Measurements from ENCODE around the gene PRDM11. TPM values are rescaled to one million over a fixed set of nuclear protein-coding genes. Genes with fewer than 3 reads are reported as not detected.

Gene PRDM11
- total and polyA plus RNA-seq, 10 donors = 1.7 to 24.3 (median 15.3) TPM

DNA sequence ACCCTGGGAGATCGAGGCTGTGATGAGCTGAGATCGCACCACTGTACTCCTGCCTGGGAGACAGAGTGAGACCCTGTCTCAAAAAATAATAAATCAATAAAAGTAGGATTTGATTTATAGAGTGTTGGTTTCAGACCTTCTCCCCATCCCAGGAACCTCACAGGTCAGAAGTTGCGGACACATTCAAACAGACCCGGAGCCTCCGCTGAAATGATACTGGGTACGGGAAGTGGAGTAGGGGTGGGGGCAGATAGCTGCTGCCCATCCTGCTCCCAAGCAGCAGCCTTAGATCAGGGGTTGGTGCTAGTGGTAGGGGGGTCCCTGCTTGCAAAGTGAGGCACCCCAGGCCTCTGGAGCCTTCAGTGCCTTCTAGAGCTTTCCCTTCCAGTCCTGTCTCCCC is 7.8 kb downstream of the PRDM11 start:
- Histone ChIP-seq H3K27ac (peak overlapping the region in 2 of 8 donors; percentile 13 to 59), H3K4me1 (peaks cover 0 to 81% (median 29%) of the 10 kb centered on the region in 6 donors), H3K9me3 (no peaks in the 10 kb centered on the region), H3K4me3 (no peak overlapping the region), H3K27me3 (replicated peaks in 1 of 7) (no peaks in the 10 kb centered on the region), H3K36me3 (peaks cover 0 to 6% (median 0%) of the 10 kb centered on the region in 6 donors)
- TF ChIP-seq POLR2A (IDR thresholded peaks at IDR 0.05) (no peak), POLR2AphosphoS5 (IDR thresholded peaks at IDR 0.05) (no peak)
- TF ChIP-seq, protein P1, sequence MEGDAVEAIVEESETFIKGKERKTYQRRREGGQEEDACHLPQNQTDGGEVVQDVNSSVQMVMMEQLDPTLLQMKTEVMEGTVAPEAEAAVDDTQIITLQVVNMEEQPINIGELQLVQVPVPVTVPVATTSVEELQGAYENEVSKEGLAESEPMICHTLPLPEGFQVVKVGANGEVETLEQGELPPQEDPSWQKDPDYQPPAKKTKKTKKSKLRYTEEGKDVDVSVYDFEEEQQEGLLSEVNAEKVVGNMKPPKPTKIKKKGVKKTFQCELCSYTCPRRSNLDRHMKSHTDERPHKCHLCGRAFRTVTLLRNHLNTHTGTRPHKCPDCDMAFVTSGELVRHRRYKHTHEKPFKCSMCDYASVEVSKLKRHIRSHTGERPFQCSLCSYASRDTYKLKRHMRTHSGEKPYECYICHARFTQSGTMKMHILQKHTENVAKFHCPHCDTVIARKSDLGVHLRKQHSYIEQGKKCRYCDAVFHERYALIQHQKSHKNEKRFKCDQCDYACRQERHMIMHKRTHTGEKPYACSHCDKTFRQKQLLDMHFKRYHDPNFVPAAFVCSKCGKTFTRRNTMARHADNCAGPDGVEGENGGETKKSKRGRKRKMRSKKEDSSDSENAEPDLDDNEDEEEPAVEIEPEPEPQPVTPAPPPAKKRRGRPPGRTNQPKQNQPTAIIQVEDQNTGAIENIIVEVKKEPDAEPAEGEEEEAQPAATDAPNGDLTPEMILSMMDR (IDR thresholded peaks at IDR 0.05 in 8 of 11, conservative IDR thresholded peaks at IDR 0.05 in 3 of 11) = no peak
- DNase-seq = peak; percentile 35
- 86 to 98% (median 96%) methylated on average over 6 of the region's 6 CpGs for WGBS, 5 donors
- intact Hi-C loops (cut with DNase I; ENCODE audit: low total_unique reads) = no loop called here

DNA sequence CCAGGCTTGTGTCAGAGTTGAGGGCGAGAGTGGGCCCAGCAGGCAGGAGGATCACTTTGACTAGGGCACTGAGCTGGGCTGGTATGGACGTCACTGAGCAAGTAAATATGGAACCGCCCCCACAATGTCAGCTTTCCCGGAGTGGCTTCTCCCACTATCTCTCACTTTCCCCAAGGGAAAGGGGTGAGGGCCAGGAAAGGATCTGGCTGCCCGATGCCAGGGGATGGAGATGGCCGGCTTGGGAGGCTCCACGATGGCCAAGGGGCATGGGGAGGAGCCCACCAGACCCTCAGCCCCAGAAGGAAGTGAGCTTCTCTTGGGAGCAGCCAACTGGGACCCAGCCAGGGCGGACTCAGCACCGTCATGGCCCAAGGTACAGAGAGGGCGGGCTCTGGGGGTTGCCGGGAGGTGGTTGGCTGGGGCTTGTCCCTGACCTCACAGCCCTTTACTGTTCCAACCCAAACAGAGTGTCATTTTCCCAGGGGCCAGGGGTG is 8.7 kb downstream of the PRDM11 start:
- H3K4me3 ChIP-seq = no peak overlapping the region
- WGBS, 5 donors = 61 to 79% (median 73%) methylated on average over 11 of the region's 11 CpGs
- peaks cover 0 to 6% (median 0%) of the 10 kb centered on the region in 6 donors for H3K36me3 ChIP-seq
- peak; percentile 51 for DNase-seq
- intact Hi-C loops (cut with DNase I; ENCODE audit: low total_unique reads) = no loop called here
- no peaks in the 10 kb centered on the region for H3K27me3 ChIP-seq (replicated peaks in 1 of 7)
- no peaks in the 10 kb centered on the region for H3K9me3 ChIP-seq
- TF ChIP-seq POLR2AphosphoS5 (IDR thresholded peaks at IDR 0.05) (peak in 2 of 3 donors; percentile 7 to 29), POLR2A (IDR thresholded peaks at IDR 0.05) (no peak)
- TF ChIP-seq, protein P1 (IDR thresholded peaks at IDR 0.05 in 8 of 11, conservative IDR thresholded peaks at IDR 0.05 in 3 of 11) = no peak
- peak overlapping the region in 4 of 8 donors; percentile 13 to 59 (median 46) for H3K27ac ChIP-seq
- peaks cover 0 to 83% (median 33%) of the 10 kb centered on the region in 6 donors for H3K4me1 ChIP-seq

DNA sequence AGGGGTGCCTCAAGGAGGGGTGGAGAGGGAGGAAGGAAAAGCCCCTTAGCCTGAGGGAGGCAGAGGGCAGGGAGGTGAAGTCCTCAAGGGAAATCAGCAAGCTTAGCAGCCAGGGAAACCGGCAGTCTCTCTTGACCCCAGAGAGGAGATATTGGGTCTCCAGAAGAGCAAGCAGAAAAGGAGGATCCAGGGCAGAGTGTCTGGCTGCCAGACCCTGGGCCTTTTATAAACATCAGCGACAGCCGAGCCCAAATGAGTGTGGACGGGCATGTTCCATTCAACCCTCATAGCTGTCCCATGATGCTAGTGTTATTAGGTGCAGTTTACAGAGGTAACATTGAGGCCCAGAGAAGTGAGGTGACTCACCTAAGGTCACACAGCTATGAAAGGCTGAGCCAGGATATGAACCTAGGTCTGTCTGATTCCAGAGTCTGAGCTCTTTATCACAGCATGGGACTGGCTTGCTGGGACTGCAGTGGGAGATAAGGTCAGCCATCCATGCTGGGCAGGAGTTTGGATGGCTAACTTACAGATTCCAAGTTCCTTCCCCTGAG is 9.3 kb downstream of the PRDM11 start:
- TF ChIP-seq, protein P1 (IDR thresholded peaks at IDR 0.05 in 8 of 11, conservative IDR thresholded peaks at IDR 0.05 in 3 of 11) = no peak
- no peak for TF ChIP-seq POLR2AphosphoS5 (IDR thresholded peaks at IDR 0.05)
- TF ChIP-seq POLR2A (IDR thresholded peaks at IDR 0.05) = no peak
- WGBS, 5 donors = 71 to 91% (median 79%) methylated on average over 4 of the region's 4 CpGs
- no peaks in the 10 kb centered on the region for H3K9me3 ChIP-seq
- H3K27me3 ChIP-seq (replicated peaks in 1 of 7) = no peaks in the 10 kb centered on the region
- peak overlapping the region in 4 of 8 donors; percentile 13 to 59 (median 46) for H3K27ac ChIP-seq
- H3K36me3 ChIP-seq = peaks cover 0 to 6% (median 0%) of the 10 kb centered on the region in 6 donors
- peaks cover 0 to 83% (median 35%) of the 10 kb centered on the region in 6 donors for H3K4me1 ChIP-seq
- peak; percentile 12 for DNase-seq
- no peak overlapping the region for H3K4me3 ChIP-seq
- intact Hi-C loops (cut with DNase I; ENCODE audit: low total_unique reads) = no loop called here

DNA sequence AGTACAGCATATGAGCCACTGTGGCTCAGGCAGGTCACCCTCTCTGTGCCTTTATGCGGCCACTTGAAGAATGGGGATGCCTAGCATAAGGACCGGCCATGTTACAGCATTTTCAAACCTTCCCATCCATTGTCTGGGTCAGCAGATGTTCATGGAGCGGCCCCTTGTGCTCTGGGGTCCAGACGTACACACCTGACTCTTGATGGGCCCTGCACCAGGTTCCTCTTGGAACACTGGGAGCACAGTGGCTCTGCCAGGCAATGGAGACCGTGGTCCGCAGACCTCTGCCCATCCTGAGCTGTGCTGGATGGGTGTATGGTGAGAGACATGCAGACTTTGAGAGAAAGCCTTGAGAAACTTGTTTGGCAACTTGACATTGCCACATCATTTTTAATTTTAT is 9.8 kb downstream of the PRDM11 start:
- Histone ChIP-seq H3K27me3 (replicated peaks in 1 of 7) (no peaks in the 10 kb centered on the region), H3K36me3 (peaks cover 0 to 6% (median 0%) of the 10 kb centered on the region in 6 donors), H3K4me1 (peaks cover 1 to 83% (median 37%) of the 10 kb centered on the region in 6 donors), H3K27ac (no peak overlapping the region), H3K4me3 (no peak overlapping the region), H3K9me3 (no peaks in the 10 kb centered on the region)
- no peak for TF ChIP-seq POLR2AphosphoS5 (IDR thresholded peaks at IDR 0.05)
- TF ChIP-seq, protein P1 (IDR thresholded peaks at IDR 0.05 in 8 of 11, conservative IDR thresholded peaks at IDR 0.05 in 3 of 11) = no peak
- no peak for TF ChIP-seq POLR2A (IDR thresholded peaks at IDR 0.05)
- WGBS, 5 donors = 88 to 98% (median 94%) methylated on average over 6 of the region's 6 CpGs
- DNase-seq = peak; percentile 50
- intact Hi-C loops (cut with DNase I; ENCODE audit: low total_unique reads) = no loop called here

Data from spleen (tissue), 11 donors.